Urinary bladder (tissue), 4 donors: ENCODE results near the gene MAP7D1. TPM values are rescaled to one million over a fixed set of nuclear protein-coding genes. Genes with fewer than 3 reads are reported as not detected.

ENCODE experiments used
- DNase-seq: peaks from one replicate; pipeline ENCODE4 v3.0.0-alpha.2; 2015; ENCODE audit errors: extremely low spot score
- H3K27ac ChIP-seq: one replicate; pipeline ENCODE4 v1.5.1; 2013; ENCODE audit warnings: low read depth, mild to moderate bottlenecking, moderate library complexity
- H3K36me3 ChIP-seq: one replicate; pipeline ENCODE4 v1.6.1; 2013; ENCODE audit warnings: mild to moderate bottlenecking, moderate library complexity; ENCODE audit not compliant: insufficient read depth
- H3K4me1 ChIP-seq: one replicate; pipeline ENCODE4 v1.6.1; 2013; ENCODE audit warnings: mild to moderate bottlenecking, moderate library complexity; ENCODE audit not compliant: insufficient read depth
- H3K4me3 ChIP-seq: one replicate; pipeline ENCODE4 v1.5.1; 2013; ENCODE audit warnings: low read depth, low read length
- WGBS: extraction: QIAGEN DNeasy Blood & Tissue Kit; methylation state at CpG from one replicate; pipeline ENCODE4 v1.1.7; 2013; 5-methylcytosine and 5-hydroxymethylcytosine counted together
- polyA plus RNA-seq: library from polyadenylated mRNA; stranded (reverse); fragments of 200-250 nt; gene quantifications from one replicate; pipeline ENCODE4 v1.2.3, GENCODE V29; 2013
- total RNA-seq: library from RNA; depleted of rRNA; stranded (reverse); fragments of >200 nt; gene quantifications from one replicate; pipeline ENCODE4 v1.2.3, GENCODE V29; 2014
- donor health status: healthy with polysubstance abuse.
- donor health status: healthy.

MAP7D1 gene
- total and polyA plus RNA-seq, 2 donors, result 31.7 to 144 TPM

- no peaks in the 10 kb centered on the region for H3K36me3 ChIP-seq
- no peak for DNase-seq
- H3K27ac ChIP-seq, result no peak overlapping the region
- H3K4me1 ChIP-seq, result peaks cover 1% of the 10 kb centered on the region
- 49% methylated on average over 7 of the region's 7 CpGs for WGBS
- no peak overlapping the region for H3K4me3 ChIP-seq
Measured at GRCh38 chr1:36134505-36135329, 21.2 kb upstream of the MAP7D1 start.

DNA sequence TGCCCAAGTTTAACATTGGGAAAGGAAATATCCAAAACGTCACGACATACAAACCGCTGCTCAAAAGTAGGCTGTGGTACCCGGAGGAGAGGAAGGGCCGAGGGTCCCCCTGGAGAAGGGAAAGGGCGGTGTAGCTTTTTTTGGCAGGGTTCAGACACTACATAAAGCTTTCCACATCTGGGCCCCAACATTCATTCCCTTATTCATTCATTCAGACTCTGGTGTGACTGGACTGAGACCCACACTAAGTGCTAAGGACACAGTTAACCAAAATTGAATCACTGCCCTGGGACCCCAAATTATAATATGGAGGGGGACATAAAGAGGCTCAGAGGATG lies 20.7 kb upstream of the MAP7D1 start:
- DNase-seq, result no peak
- no peak overlapping the region for H3K4me3 ChIP-seq
- WGBS, result 46% methylated on average over 6 of the region's 6 CpGs
- H3K4me1 ChIP-seq, result peaks cover 1% of the 10 kb centered on the region
- no peak overlapping the region for H3K27ac ChIP-seq
- no peaks in the 10 kb centered on the region for H3K36me3 ChIP-seq

DNA sequence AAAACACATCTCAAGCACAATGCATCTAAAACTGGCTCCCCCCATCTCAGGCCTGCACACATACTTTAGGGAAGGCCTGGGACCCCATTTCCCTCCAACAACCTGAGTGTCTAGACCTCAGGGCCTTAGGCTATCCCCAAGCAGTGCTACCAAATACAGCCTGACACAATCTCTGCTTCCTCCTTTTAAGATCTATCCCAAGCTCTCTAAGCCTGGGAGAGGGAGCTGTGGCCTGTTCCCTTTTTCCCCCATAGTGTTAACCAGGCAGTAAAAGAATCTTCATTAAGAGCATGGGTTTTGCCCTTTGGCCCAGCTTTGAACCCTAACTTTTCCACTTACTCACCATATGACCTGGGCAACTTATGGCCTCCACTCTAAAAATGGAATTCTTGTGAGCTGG lies 20.2 kb upstream of the MAP7D1 start:
- no peaks in the 10 kb centered on the region for H3K36me3 ChIP-seq
- H3K27ac ChIP-seq, result no peak overlapping the region
- DNase-seq, result no peak
- no peak overlapping the region for H3K4me3 ChIP-seq
- H3K4me1 ChIP-seq, result peaks cover 1% of the 10 kb centered on the region

DNA sequence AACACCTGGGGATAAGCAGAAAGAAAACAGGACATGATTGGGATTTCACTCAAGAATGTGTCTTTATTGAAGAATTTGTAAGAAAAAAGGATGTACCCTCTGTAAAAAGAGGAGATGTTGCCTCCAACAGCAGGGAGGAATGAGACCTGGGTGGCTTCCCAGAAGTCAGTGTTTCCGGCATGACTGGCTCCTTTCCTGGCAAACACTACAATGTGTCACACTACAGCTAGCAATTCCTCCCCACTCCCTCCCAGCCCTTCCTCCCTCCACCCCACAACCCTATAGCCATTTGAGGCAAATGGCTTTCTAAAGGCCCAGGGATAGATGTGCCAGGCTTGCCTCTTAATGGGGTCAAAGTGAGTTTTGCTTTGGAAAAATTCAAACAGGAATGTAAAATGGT lies 19.4 kb upstream of the MAP7D1 start:
- Histone ChIP-seq H3K36me3 (no peaks in the 10 kb centered on the region), H3K27ac (no peak overlapping the region), H3K4me1 (peaks cover 1% of the 10 kb centered on the region), H3K4me3 (no peak overlapping the region)
- DNase-seq, result no peak
- 28% methylated on average over 1 of the region's 1 CpG for WGBS

GRCh38 chr1:36137226-36137625 lies 18.7 kb upstream of the MAP7D1 start:
- Histone ChIP-seq H3K36me3 (no peaks in the 10 kb centered on the region), H3K4me3 (no peak overlapping the region), H3K27ac (no peak overlapping the region), H3K4me1 (peaks cover 1% of the 10 kb centered on the region)
- DNase-seq, result no peak
- WGBS, result 72% methylated on average over 5 of the region's 5 CpGs

DNA sequence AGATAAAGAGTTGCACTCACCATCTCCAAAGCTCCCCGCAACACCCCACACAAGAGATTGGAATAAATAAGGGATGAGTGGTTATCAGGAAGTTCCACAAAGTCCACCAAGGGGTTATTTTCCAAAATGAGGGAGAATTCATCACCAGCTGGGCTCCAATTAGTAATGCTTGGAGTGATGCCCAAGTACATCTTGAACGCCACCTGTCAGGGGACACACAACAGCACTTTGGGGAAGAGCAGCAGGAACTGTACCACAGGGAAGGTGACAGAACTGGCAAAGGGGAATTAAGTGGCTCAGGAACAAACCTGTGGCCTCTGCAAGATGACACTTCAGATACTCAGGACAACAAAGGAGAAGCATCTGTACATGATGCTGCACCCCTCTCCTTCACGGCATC lies 18.2 kb upstream of the MAP7D1 start:
- no peak overlapping the region for H3K4me3 ChIP-seq
- no peak for DNase-seq
- H3K27ac ChIP-seq, result no peak overlapping the region
- H3K36me3 ChIP-seq, result no peaks in the 10 kb centered on the region
- H3K4me1 ChIP-seq, result peaks cover 1% of the 10 kb centered on the region
- 82% methylated on average over 3 of the region's 3 CpGs for WGBS

- Histone ChIP-seq H3K27ac (no peak overlapping the region), H3K4me3 (no peak overlapping the region), H3K36me3 (no peaks in the 10 kb centered on the region), H3K4me1 (peaks cover 1% of the 10 kb centered on the region)
- DNase-seq, result no peak
- 78% methylated on average over 5 of the region's 5 CpGs for WGBS
Measured at GRCh38 chr1:36139521-36139920, 16.4 kb upstream of the MAP7D1 start.

- Histone ChIP-seq H3K36me3 (no peaks in the 10 kb centered on the region), H3K27ac (no peak overlapping the region), H3K4me1 (peaks cover 1% of the 10 kb centered on the region), H3K4me3 (no peak overlapping the region)
- 30% methylated on average over 1 of the region's 1 CpG for WGBS
- DNase-seq, result no peak
Measured at GRCh38 chr1:36142121-36142520, 13.8 kb upstream of the MAP7D1 start.

DNA sequence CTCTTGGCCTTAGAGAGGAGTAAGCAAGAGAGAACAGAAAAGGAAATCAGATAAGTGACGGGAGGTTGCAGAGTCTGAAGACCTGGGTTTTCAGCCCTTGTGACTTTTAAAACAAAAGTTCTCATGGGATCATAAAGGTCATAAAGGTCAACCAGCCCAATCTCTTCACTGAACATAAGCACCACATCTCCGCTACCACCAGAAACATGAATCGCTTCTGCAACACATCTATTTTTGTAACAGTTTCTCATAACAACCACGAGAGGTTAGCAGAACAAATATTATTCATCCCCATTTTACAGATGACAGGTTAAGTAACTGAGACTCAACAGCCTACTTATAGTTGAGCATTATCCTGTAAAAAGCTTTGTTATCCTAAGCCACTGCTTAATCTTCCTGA lies 12.5 kb upstream of the MAP7D1 start:
- peaks cover 1% of the 10 kb centered on the region for H3K4me1 ChIP-seq
- H3K27ac ChIP-seq, result no peak overlapping the region
- H3K36me3 ChIP-seq, result no peaks in the 10 kb centered on the region
- WGBS, result 89% methylated on average over 4 of the region's 4 CpGs
- no peak overlapping the region for H3K4me3 ChIP-seq
- no peak for DNase-seq

DNA sequence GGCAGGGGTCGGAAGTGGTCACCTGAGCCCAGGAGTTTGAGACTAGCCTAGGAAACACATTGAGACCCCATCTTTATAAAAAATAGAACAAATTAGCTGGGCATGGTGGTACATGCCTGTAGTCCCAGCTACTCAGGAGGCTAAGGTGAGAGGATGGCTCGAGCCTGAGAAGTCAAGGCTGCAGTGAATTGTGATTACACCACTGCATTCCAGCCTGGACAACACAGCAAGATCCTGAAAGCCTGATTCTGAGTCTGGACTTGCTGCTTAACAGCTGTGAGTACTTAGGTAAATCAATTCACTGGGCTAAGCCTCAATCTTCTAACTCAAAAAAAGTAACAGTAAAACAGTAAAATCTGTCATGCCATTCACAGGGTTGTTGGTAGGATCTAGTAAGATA lies 11.5 kb upstream of the MAP7D1 start:
- 83% methylated on average over 2 of the region's 2 CpGs for WGBS
- H3K36me3 ChIP-seq, result no peaks in the 10 kb centered on the region
- no peak for DNase-seq
- H3K4me1 ChIP-seq, result peaks cover under 1% of the 10 kb centered on the region
- no peak overlapping the region for H3K27ac ChIP-seq
- no peak overlapping the region for H3K4me3 ChIP-seq

DNA sequence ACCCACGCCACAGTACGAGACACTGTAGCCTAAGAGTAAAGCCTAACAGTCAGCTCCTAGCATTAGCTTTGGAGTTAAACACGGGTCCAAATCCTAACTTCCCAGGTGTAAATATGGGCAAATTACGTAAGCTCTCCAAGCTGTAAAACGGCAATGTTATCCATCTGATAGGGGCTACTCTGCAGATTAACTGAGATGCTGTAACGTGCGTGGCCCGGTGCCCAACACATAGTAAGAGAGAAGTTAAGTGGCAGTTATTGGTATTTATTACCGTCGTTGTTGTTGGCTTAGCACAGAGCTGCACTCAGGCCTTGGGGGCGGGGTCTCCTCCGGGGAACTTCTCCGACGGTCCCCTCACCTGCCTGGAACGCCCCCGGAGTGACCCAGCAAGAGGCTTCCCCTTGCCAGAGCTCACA lies 7.1 kb upstream of the MAP7D1 start:
- Histone ChIP-seq H3K27ac (peak overlapping the region; percentile 96), H3K36me3 (no peaks in the 10 kb centered on the region), H3K4me3 (peak overlapping the region; percentile 62), H3K4me1 (no peaks in the 10 kb centered on the region)
- no peak for DNase-seq
- WGBS, result 2% methylated on average over 16 of the region's 16 CpGs

DNA sequence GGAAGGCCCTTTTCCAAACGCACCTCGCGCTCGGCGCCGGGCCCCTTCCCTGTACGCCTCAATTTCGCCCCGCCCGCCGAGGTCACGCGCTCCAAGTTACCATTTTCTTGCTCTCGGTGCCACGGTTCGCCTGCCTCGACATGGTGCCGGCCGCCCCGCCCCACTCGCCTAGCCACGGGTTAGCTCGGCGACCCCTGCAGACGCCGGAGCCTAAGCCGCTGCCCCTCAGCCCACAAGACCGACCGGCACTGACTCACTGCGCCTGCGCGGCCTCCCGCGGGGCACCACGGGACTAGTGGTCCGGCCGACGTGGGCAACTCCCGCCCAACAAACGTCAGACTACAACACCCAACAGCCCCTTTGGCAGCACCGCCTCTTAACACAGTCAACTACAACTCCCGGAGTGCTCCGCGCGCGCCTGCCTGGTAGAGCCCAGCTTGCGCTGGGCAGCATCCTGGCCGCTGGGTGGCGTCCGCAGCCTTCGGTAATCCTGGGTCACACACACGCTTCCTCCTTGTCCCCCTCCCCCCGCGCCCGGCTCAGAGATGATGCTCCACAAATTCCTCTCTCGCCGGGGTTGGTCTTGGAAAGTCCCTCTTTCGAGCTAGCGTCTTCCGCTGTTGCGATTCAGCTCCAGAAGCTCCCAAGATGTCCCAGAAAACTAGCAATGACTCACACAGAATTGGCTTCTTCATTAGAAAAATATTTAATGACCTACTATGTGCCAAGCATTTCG lies 6.6 kb upstream of the MAP7D1 start, which contains the start of gene TRAPPC3:
TSS of gene TRAPPC3 (minus strand) at position 250 of the 736 bp plus-strand sequence. CDS start at position 142, 108 bp downstream.
- WGBS, result under 1% methylated on average over 62 of the region's 62 CpGs
- no peaks in the 10 kb centered on the region for H3K4me1 ChIP-seq
- H3K36me3 ChIP-seq, result no peaks in the 10 kb centered on the region
- H3K27ac ChIP-seq, result peak within 1 kb of the TSS; percentile 96
- DNase-seq, result peak; percentile 98
- peak within 1 kb of the TSS; percentile 62 for H3K4me3 ChIP-seq

GRCh38 chr1:36149973-36150295 lies 6.0 kb upstream of the MAP7D1 start:
- Histone ChIP-seq H3K36me3 (no peaks in the 10 kb centered on the region), H3K4me1 (no peaks in the 10 kb centered on the region), H3K4me3 (no peak overlapping the region), H3K27ac (peak overlapping the region; percentile 90)
- DNase-seq, result no peak
- 21% methylated on average over 6 of the region's 6 CpGs for WGBS
